Measurements from ENCODE around the gene NAA20.

Gene NAA20

GRCh38 chr20:20076297-20077065, 59.3 kb downstream of the NAA20 start:
- no peak for DNase-seq (ENCODE audit: low spot score)

- no peak for DNase-seq (ENCODE audit: low spot score)
Observed at GRCh38 chr20:20078041-20078440, 60.9 kb downstream of the NAA20 start.

GRCh38 chr20:20079102-20079784, 62.1 kb downstream of the NAA20 start:
- DNase-seq (ENCODE audit: low spot score): no peak
